Keratinocyte (primary cell): ENCODE data around the gene ELP6.

Experiments used
- EZH2 ChIP-seq: IDR thresholded peaks from one replicate; pipeline ENCODE4 v1.6.1; 2012; ENCODE audit warnings: inconsistent platforms, mild to moderate bottlenecking, low read length, moderate library complexity
- TF ChIP-seq, protein P1 (sequence below), 3 experiments: IDR thresholded peaks in 1 of 3; conservative IDR thresholded peaks in 1 of 3; optimal IDR thresholded peaks in 1 of 3; 2 replicates in 2 of 3; 3 replicates in 1 of 3; pipeline versions ENCODE3 to v1.5.1; 2011; ENCODE audit warnings: low read length in 3 of 3, mild to moderate bottlenecking in 3 of 3, moderate library complexity in 2 of 3, control low read depth in 1 of 3, inconsistent platforms in 1 of 3; ENCODE audit not compliant: insufficient read depth in 2 of 3; ENCODE audit errors: extremely low read depth in 1 of 3

DNA sequence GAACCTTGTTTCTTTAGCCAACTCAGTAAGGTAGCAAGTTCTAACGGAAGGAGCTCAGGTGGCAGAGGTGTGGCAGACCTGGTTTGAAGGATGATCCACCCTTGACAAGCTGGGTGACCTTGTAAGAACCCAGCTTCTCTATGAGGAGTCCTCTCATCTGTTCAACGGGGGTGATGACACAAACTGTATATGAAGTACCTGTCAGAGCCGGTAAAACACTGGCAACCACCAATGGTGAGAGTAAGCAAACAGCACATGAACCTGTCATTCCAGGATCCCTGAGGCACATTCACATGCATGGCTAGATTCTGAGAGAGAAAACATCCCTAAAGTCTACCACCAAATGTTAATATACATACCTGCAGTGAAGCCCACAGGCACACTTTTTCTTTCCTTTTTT, 40.1 kb downstream of the ELP6 start:
- TF ChIP-seq, protein P1, sequence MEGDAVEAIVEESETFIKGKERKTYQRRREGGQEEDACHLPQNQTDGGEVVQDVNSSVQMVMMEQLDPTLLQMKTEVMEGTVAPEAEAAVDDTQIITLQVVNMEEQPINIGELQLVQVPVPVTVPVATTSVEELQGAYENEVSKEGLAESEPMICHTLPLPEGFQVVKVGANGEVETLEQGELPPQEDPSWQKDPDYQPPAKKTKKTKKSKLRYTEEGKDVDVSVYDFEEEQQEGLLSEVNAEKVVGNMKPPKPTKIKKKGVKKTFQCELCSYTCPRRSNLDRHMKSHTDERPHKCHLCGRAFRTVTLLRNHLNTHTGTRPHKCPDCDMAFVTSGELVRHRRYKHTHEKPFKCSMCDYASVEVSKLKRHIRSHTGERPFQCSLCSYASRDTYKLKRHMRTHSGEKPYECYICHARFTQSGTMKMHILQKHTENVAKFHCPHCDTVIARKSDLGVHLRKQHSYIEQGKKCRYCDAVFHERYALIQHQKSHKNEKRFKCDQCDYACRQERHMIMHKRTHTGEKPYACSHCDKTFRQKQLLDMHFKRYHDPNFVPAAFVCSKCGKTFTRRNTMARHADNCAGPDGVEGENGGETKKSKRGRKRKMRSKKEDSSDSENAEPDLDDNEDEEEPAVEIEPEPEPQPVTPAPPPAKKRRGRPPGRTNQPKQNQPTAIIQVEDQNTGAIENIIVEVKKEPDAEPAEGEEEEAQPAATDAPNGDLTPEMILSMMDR (optimal IDR thresholded peaks at IDR 0.05 in 1 of 3, IDR thresholded peaks at IDR 0.05 in 1 of 3, conservative IDR thresholded peaks at IDR 0.05 in 1 of 3; ENCODE audit: extremely low read depth in 1 of 3, insufficient read depth in 2 of 3, low read length in 3 of 3), result no peak
- no peak for TF ChIP-seq EZH2
